Measurements from ENCODE around the gene MYLK2.

Gene MYLK2

GRCh38 chr20:31848088-31848999 lies 29.2 kb downstream of the MYLK2 start:
- H3K4me3 ChIP-seq (ENCODE audit: low read depth, low read length), result no peak overlapping the region
- no peak for DNase-seq (ENCODE audit: low read depth)

GRCh38 chr20:31849306-31849930 lies 30.3 kb downstream of the MYLK2 start:
- DNase-seq (ENCODE audit: low read depth), result no peak
- H3K4me3 ChIP-seq (ENCODE audit: low read depth, low read length), result no peak overlapping the region

- DNase-seq (ENCODE audit: low read depth), result no peak
- H3K4me3 ChIP-seq (ENCODE audit: low read depth, low read length), result no peak overlapping the region
These were observed 32.2 kb downstream of the MYLK2 start for GRCh38 chr20:31851240-31851955.

GRCh38 chr20:31853481-31853880 lies 34.3 kb downstream of the MYLK2 start:
- H3K4me3 ChIP-seq (ENCODE audit: low read depth, low read length), result no peak overlapping the region
- no peak for DNase-seq (ENCODE audit: low read depth)

GRCh38 chr20:31856516-31856915 lies 37.4 kb downstream of the MYLK2 start:
- DNase-seq (ENCODE audit: low read depth), result no peak
- no peak overlapping the region for H3K4me3 ChIP-seq (ENCODE audit: low read depth, low read length)

GRCh38 chr20:31857861-31858759 lies 39.0 kb downstream of the MYLK2 start:
- no peak overlapping the region for H3K4me3 ChIP-seq (ENCODE audit: low read depth, low read length)
- DNase-seq (ENCODE audit: low read depth), result no peak

- H3K4me3 ChIP-seq (ENCODE audit: low read depth, low read length), result no peak overlapping the region
- no peak for DNase-seq (ENCODE audit: low read depth)
These were observed 39.6 kb downstream of the MYLK2 start for GRCh38 chr20:31858760-31859083.

GRCh38 chr20:31859266-31859997 lies 40.3 kb downstream of the MYLK2 start:
- no peak for DNase-seq (ENCODE audit: low read depth)
- H3K4me3 ChIP-seq (ENCODE audit: low read depth, low read length), result no peak overlapping the region

- DNase-seq (ENCODE audit: low read depth), result no peak
- no peak overlapping the region for H3K4me3 ChIP-seq (ENCODE audit: low read depth, low read length)
These were observed 40.8 kb downstream of the MYLK2 start for GRCh38 chr20:31859998-31860380.

GRCh38 chr20:31860390-31861134 lies 41.4 kb downstream of the MYLK2 start:
- H3K4me3 ChIP-seq (ENCODE audit: low read depth, low read length), result peak overlapping the region; percentile 50
- DNase-seq (ENCODE audit: low read depth), result no peak

GRCh38 chr20:31861135-31861384 lies 41.9 kb downstream of the MYLK2 start:
- no peak for DNase-seq (ENCODE audit: low read depth)
- peak overlapping the region; percentile 50 for H3K4me3 ChIP-seq (ENCODE audit: low read depth, low read length)

- H3K4me3 ChIP-seq (ENCODE audit: low read depth, low read length), result peak overlapping the region; percentile 50
- no peak for DNase-seq (ENCODE audit: low read depth)
These were observed 42.4 kb downstream of the MYLK2 start for GRCh38 chr20:31861385-31862156.

- no peak for DNase-seq (ENCODE audit: low read depth)
- H3K4me3 ChIP-seq (ENCODE audit: low read depth, low read length), result no peak overlapping the region
These were observed 43.0 kb downstream of the MYLK2 start for GRCh38 chr20:31862157-31862470.

GRCh38 chr20:31862506-31862905 lies 43.4 kb downstream of the MYLK2 start:
- H3K4me3 ChIP-seq (ENCODE audit: low read depth, low read length), result no peak overlapping the region
- no peak for DNase-seq (ENCODE audit: low read depth)

- DNase-seq (ENCODE audit: low read depth), result no peak
- H3K4me3 ChIP-seq (ENCODE audit: low read depth, low read length), result no peak overlapping the region
These were observed 44.3 kb downstream of the MYLK2 start for GRCh38 chr20:31863296-31864085.

- no peak overlapping the region for H3K4me3 ChIP-seq (ENCODE audit: low read depth, low read length)
- no peak for DNase-seq (ENCODE audit: low read depth)
These were observed 45.6 kb downstream of the MYLK2 start for GRCh38 chr20:31864521-31865400.

Data from skeletal muscle cell (primary cell).